ENCODE measurements around the gene ASTN2. TPM values are rescaled to one million over a fixed set of nuclear protein-coding genes. Genes with fewer than 3 reads are reported as not detected.
"Not testable (repeated sequence)": the region's sequence is repeated elsewhere in the genome, so short reads cannot be mapped to it uniquely, and the experiment has no call there.

ASTN2 gene
- total RNA-seq, 1 donor from 2014 or later: 15.9 TPM

DNA sequence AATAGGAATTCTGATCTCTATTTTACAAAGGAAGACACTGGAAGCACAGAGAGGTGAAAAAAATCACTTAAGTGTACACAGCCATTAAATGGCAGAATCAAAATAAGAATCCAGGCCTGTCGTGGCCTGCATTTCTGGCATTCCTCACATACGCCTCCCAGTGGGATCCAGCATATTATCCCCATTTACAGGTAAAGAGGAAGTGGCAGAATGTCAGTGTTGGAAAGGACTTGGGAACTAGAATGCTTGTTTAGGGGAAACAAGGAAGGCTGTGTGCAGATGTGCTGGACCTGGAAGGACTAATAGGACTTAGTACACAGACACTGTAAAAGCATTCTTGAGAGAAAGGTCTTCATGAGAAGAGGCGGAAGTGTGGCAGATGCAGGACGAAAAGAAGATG lies 486.0 kb downstream of the ASTN2 start:
- Mint-ChIP-seq H3K27ac (no peak overlapping the region), H3K36me3 (no peaks in the 10 kb centered on the region), H3K4me1 (ENCODE audit: unreplicated experiment) (no peaks in the 10 kb centered on the region), H3K9me3 (no peaks in the 10 kb centered on the region), H3K4me3 (no peak overlapping the region), H3K27me3 (peaks cover 48% of the 10 kb centered on the region)
- TF ChIP-seq, protein P1, sequence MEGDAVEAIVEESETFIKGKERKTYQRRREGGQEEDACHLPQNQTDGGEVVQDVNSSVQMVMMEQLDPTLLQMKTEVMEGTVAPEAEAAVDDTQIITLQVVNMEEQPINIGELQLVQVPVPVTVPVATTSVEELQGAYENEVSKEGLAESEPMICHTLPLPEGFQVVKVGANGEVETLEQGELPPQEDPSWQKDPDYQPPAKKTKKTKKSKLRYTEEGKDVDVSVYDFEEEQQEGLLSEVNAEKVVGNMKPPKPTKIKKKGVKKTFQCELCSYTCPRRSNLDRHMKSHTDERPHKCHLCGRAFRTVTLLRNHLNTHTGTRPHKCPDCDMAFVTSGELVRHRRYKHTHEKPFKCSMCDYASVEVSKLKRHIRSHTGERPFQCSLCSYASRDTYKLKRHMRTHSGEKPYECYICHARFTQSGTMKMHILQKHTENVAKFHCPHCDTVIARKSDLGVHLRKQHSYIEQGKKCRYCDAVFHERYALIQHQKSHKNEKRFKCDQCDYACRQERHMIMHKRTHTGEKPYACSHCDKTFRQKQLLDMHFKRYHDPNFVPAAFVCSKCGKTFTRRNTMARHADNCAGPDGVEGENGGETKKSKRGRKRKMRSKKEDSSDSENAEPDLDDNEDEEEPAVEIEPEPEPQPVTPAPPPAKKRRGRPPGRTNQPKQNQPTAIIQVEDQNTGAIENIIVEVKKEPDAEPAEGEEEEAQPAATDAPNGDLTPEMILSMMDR (conservative IDR thresholded peaks at IDR 0.05): no peak
- no peak for DNase-seq (ENCODE audit: extremely low spot score, unreplicated experiment)

DNA sequence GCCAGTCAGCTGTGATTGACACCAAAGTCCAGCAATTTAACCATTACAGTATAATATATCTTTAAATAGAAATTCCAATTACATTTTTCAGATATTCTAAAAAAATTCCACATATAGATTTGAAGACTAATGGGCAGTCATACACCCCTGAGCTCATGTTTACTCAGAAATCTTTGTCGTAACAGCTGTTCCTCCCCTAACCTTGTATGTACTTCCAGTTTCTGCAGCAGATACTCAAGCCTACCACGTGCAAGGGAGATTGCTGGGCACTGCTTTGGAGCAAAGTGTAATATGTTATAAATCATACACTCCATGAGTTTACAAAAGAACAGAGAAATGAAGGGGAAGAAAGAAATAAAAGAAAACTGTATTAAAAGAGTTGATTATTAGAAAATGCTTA lies 486.6 kb downstream of the ASTN2 start:
- TF ChIP-seq, protein P1 (conservative IDR thresholded peaks at IDR 0.05): no peak
- Mint-ChIP-seq H3K9me3 (no peaks in the 10 kb centered on the region), H3K4me1 (ENCODE audit: unreplicated experiment) (no peaks in the 10 kb centered on the region), H3K27me3 (peaks cover 46% of the 10 kb centered on the region), H3K27ac (no peak overlapping the region), H3K4me3 (no peak overlapping the region), H3K36me3 (no peaks in the 10 kb centered on the region)
- no peak for DNase-seq (ENCODE audit: extremely low spot score, unreplicated experiment)

DNA sequence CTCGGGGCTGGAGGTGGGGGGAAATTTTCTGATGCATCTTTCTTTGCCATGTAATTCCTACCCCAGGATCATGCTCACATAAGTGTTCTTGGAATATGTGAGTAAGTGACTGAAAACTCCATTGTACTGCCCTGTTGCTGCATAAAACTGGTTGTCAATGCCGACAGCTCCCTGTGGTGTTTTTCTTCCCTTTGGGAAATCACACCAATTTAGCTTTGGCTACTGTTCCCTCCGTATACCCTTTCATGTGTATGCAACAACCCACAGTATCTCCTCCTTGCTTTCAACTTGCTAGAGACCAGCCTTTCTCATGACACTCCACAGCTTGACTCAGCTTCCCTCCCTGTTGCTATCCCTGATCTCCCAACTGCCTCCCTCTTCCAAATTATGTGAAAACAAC lies 487.1 kb downstream of the ASTN2 start:
- no peak for DNase-seq (ENCODE audit: extremely low spot score, unreplicated experiment)
- Mint-ChIP-seq H3K4me3 (no peak overlapping the region), H3K27ac (no peak overlapping the region), H3K36me3 (no peaks in the 10 kb centered on the region), H3K9me3 (no peaks in the 10 kb centered on the region), H3K27me3 (peaks cover 44% of the 10 kb centered on the region), H3K4me1 (ENCODE audit: unreplicated experiment) (no peaks in the 10 kb centered on the region)
- TF ChIP-seq, protein P1 (conservative IDR thresholded peaks at IDR 0.05): no peak

DNA sequence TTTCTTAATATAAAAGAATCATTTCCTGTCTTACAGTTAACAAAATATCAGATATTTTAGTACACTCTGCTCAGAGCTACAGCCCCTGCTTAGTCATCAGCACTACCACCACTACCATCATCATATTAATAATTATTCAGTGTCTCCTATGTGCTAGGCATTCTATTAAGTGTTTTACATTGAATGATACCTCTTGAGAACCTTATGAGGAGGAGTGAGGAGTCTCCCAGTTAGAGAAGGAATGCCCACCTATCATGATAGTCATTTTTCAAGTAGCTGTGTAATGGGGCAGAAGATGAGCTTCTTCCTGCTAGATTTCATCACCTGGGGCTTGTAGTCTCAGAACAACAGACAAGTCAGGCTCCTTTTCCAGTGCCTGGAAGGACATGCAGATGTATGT lies 489.7 kb downstream of the ASTN2 start:
- no peaks in the 10 kb centered on the region for H3K36me3 Mint-ChIP-seq
- peaks cover 30% of the 10 kb centered on the region for H3K27me3 Mint-ChIP-seq
- H3K4me1 Mint-ChIP-seq (ENCODE audit: unreplicated experiment): no peaks in the 10 kb centered on the region
- TF ChIP-seq, protein P1 (conservative IDR thresholded peaks at IDR 0.05): no peak
- no peak overlapping the region for H3K27ac Mint-ChIP-seq
- H3K9me3 Mint-ChIP-seq: no peaks in the 10 kb centered on the region
- H3K4me3 Mint-ChIP-seq: no peak overlapping the region
- no peak for DNase-seq (ENCODE audit: extremely low spot score, unreplicated experiment)

GRCh38 chr9:116924462-116925110 lies 490.3 kb downstream of the ASTN2 start:
- Mint-ChIP-seq H3K27me3 (peaks cover 27% of the 10 kb centered on the region), H3K27ac (no peak overlapping the region), H3K9me3 (no peaks in the 10 kb centered on the region), H3K4me3 (no peak overlapping the region), H3K4me1 (ENCODE audit: unreplicated experiment) (no peaks in the 10 kb centered on the region), H3K36me3 (no peaks in the 10 kb centered on the region)
- TF ChIP-seq, protein P1 (conservative IDR thresholded peaks at IDR 0.05): no peak
- DNase-seq (ENCODE audit: extremely low spot score, unreplicated experiment): no peak

DNA sequence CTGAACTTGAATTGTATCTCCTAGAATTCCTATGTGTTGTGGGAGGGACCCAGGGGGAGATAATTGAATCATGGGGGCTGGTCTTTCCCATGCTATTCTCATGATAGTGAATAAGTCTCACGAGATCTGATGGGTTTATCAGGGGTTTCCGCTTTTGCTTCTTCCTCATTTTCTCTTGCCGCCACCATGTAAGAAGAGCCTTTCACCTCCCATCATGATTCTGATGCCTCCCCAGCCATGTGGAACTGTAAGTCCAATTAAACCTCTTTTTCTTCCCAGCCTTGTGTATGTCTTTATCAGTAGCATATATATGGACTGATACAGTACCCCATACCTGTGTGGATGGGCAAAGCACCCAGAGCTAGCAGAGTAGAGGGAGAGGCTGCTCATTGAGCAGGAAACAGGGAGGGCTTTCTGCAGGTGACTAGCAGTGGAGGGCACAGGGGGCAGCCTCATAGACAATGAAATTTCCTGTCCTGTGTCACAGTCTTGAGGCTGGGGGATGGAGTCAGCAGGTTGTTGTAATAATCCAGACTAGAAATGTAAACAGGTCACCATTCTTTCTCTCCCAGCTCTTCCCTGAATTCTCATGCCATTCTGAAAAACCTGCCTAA lies 496.9 kb downstream of the ASTN2 start:
- not testable (repeated sequence) for H3K27ac Mint-ChIP-seq; H3K9me3 Mint-ChIP-seq; H3K36me3 Mint-ChIP-seq; H3K4me3 Mint-ChIP-seq; H3K4me1 Mint-ChIP-seq (ENCODE audit: unreplicated experiment); DNase-seq (ENCODE audit: extremely low spot score, unreplicated experiment)
- peaks cover 35% of the 10 kb centered on the region for H3K27me3 Mint-ChIP-seq
